GM18508 (cell line): ENCODE results near the gene CNOT2.
A peak's percentile ranks its signal among the peaks of the same experiment; 100 is the strongest.
"Not testable (repeated sequence)": the region's sequence is repeated elsewhere in the genome, so short reads cannot be mapped to it uniquely, and the experiment has no call there.

Experiments used
- ATAC-seq: cut with Tn5 transposase; IDR thresholded peaks from one replicate; pipeline ENCODE4 v1.9.1; 2021; ENCODE audit warnings: moderate number of reproducible peaks; ENCODE audit not compliant: insufficient read depth, unreplicated experiment

Gene CNOT2

GRCh38 chr12:70359458-70360197 lies 116.4 kb downstream of the CNOT2 start:
- no peak for ATAC-seq

- ATAC-seq: no peak
These were observed 117.0 kb downstream of the CNOT2 start for GRCh38 chr12:70360218-70360617.

GRCh38 chr12:70364695-70365397 lies 121.6 kb downstream of the CNOT2 start:
- no peak for ATAC-seq

GRCh38 chr12:70365398-70365647 lies 122.1 kb downstream of the CNOT2 start:
- ATAC-seq: peak; percentile 15

- ATAC-seq: peak; percentile 52
These were observed 122.7 kb downstream of the CNOT2 start, which contains the start of gene KCNMB4 for GRCh38 chr12:70365648-70366518. Gene KCNMB4 (plus strand): TSS chr12:70366290. CDS start chr12:70366735, 445 bp downstream.

GRCh38 chr12:70366581-70367257 lies 123.5 kb downstream of the CNOT2 start:
- peak; percentile 28 for ATAC-seq

GRCh38 chr12:70367258-70368141 lies 124.3 kb downstream of the CNOT2 start:
- ATAC-seq: no peak

- ATAC-seq: no peak
These were observed 129.6 kb downstream of the CNOT2 start for GRCh38 chr12:70372881-70373280.

- ATAC-seq: no peak
These were observed 136.6 kb downstream of the CNOT2 start for GRCh38 chr12:70379846-70380245.

GRCh38 chr12:70383484-70383883 lies 140.3 kb downstream of the CNOT2 start:
- ATAC-seq: no peak

- ATAC-seq: no peak
These were observed 140.7 kb downstream of the CNOT2 start for GRCh38 chr12:70383886-70384285.

- no peak for ATAC-seq
These were observed 143.5 kb downstream of the CNOT2 start for GRCh38 chr12:70386771-70387170.

GRCh38 chr12:70389678-70390077 lies 146.4 kb downstream of the CNOT2 start:
- ATAC-seq: no peak

- ATAC-seq: not testable (repeated sequence)
These were observed 149.4 kb downstream of the CNOT2 start for GRCh38 chr12:70392631-70393030.

GRCh38 chr12:70393787-70394499 lies 150.7 kb downstream of the CNOT2 start:
- no peak for ATAC-seq

- ATAC-seq: no peak
These were observed 154.8 kb downstream of the CNOT2 start for GRCh38 chr12:70398002-70398401.

- no peak for ATAC-seq
These were observed 155.6 kb downstream of the CNOT2 start for GRCh38 chr12:70398862-70399261.

GRCh38 chr12:70399311-70399710 lies 156.1 kb downstream of the CNOT2 start:
- no peak for ATAC-seq

- ATAC-seq: no peak
These were observed 156.9 kb downstream of the CNOT2 start for GRCh38 chr12:70400124-70400523.
